H7 (cell line): ENCODE measurements around the gene UFM1. TPM values are rescaled to one million over a fixed set of nuclear protein-coding genes. Genes with fewer than 3 reads are reported as not detected.
"Not testable (repeated sequence)": the region's sequence is repeated elsewhere in the genome, so short reads cannot be mapped to it uniquely, and the experiment has no call there.

Experiments used
- DNase-seq: peaks from one replicate; pipeline ENCODE4 v3.0.0; 2012
- H3K27me3 ChIP-seq: 2 replicates; pipeline ENCODE4 v1.6.0; 2011; ENCODE audit warnings: mild to moderate bottlenecking, low read length; ENCODE audit not compliant: control insufficient read depth, insufficient read depth
- H3K36me3 ChIP-seq: replicated peaks from 2 replicates; pipeline ENCODE4 v1.5.1; 2011; ENCODE audit warnings: low read length; ENCODE audit not compliant: control insufficient read depth, insufficient read depth
- H3K4me3 ChIP-seq: 2 replicates; pipeline ENCODE4 v1.5.1; 2011; ENCODE audit warnings: low read depth, mild to moderate bottlenecking, control low read depth, low read length, moderate library complexity; ENCODE audit not compliant: insufficient read depth
- total RNA-seq: library from RNA; depleted of rRNA; stranded (reverse); fragments of >200 nt; shearing (Covaris generic); gene quantifications from 2 replicates; pipeline ENCODE4 v1.2.3, GENCODE V29; 2014; rRNA removed

Gene UFM1
- total RNA-seq = 24.8 and 39.6 TPM in 2 replicates

GRCh38 chr13:38349390-38350113, at the start of gene UFM1:
Gene UFM1 (plus strand): TSS chr13:38349851. CDS start chr13:38349920, 69 bp downstream.
- Histone ChIP-seq H3K36me3 (no peaks in the 10 kb centered on the region; the same call in 1 of the 2 replicates), H3K4me3 (peak within 1 kb of the TSS; percentile 96), H3K27me3 (no peaks in the 10 kb centered on the region)
- DNase-seq = peak; percentile 77

GRCh38 chr13:38301236-38301635, 48.4 kb upstream of the UFM1 start:
- no peak overlapping the region for H3K4me3 ChIP-seq
- DNase-seq = no peak

GRCh38 chr13:38303816-38304320, 45.8 kb upstream of the UFM1 start:
- H3K27me3 ChIP-seq = no peaks in the 10 kb centered on the region
- no peak overlapping the region for H3K4me3 ChIP-seq
- H3K36me3 ChIP-seq = no peaks in the 10 kb centered on the region
- DNase-seq = no peak

More at GRCh38 chr13:38301236-38301635, 48.4 kb upstream of the UFM1 start:
- Histone ChIP-seq H3K36me3 (no peaks in the 10 kb centered on the region), H3K27me3 (no peaks in the 10 kb centered on the region)

DNA sequence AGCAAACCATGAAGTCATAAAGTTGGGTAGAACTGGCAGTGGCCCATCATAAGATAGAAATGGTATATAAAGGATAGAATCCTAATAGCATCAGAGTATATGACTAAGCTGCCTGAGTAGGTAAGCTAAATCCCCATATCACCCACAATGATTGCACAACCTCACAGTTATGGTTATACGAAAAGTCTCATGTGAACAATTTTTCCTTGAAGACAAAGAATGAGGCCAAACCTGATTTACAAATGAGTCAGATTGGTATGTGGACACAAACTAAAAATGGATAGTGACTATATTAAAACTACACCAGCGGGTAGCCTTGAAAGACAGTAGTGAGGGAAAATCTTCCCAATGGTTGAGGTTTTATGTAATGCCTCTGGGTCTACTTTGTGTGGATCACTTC, 40.9 kb upstream of the UFM1 start:
- H3K4me3 ChIP-seq = no peak overlapping the region
- no peak for DNase-seq
- H3K27me3 ChIP-seq = no peaks in the 10 kb centered on the region
- H3K36me3 ChIP-seq = no peaks in the 10 kb centered on the region

DNA sequence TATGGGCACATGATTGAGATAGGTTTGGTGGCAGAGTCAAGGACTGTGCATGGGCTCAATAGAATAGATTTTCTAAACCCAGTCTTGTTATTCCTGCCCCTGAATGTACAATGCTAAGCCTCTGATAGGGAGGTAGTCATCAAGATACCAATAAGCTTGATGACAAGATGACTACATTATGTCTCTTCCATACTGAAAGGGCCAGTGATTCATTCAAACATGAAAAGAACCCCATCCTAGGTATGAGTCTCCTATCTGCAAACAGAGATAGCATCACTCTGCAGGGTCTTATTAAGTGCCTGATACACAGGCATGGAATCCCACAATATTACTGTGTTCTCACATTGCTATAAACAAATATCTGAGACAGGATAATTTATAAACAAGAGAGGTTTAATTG, 40.3 kb upstream of the UFM1 start:
- H3K36me3 ChIP-seq = no peaks in the 10 kb centered on the region
- no peak for DNase-seq

DNA sequence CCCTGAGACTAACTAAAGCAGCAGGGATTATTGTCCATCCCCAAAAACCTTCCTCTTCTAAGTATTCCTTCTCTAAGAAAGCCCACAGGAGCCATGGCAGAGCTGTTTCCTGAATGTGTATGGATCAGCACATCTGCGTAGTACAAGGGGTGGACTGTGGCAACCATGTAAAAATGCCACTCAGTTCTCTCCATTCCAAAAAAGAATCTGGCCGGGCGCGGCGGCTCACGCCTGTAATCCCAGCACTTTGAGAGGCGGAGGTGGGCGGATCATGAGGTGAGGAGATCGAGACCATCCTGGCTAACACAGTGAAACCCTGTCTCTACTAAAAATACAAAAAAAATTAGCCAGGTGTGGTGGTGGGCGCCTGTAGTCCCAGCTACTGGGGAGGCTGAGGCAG, 38.5 kb upstream of the UFM1 start:
- not testable (repeated sequence) for H3K4me3 ChIP-seq, H3K36me3 ChIP-seq, H3K27me3 ChIP-seq, DNase-seq

More for the DNA sequence above, 40.3 kb upstream of the UFM1 start:
- Histone ChIP-seq H3K4me3 (no peak overlapping the region), H3K27me3 (no peaks in the 10 kb centered on the region)

DNA sequence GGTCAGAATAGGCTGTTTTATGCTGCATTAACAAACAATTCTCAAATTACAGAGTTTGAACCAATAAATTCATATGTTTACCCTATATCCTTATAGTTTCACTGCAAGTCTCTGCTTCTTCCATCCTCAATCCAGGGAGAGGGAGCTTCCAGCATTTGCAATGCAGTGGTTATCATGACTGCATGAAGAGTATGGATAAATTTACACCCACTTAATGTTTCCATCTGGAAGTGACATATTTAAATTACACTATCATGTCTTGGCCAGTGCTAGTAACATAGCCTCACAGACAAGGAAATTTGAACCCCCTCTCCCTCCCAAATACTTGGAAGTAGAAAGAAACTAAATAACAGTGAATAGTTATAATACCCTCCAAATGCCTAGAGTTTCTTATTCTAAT, 33.5 kb upstream of the UFM1 start:
- DNase-seq = no peak
- Histone ChIP-seq H3K4me3 (no peak overlapping the region), H3K36me3 (no peaks in the 10 kb centered on the region), H3K27me3 (no peaks in the 10 kb centered on the region)

DNA sequence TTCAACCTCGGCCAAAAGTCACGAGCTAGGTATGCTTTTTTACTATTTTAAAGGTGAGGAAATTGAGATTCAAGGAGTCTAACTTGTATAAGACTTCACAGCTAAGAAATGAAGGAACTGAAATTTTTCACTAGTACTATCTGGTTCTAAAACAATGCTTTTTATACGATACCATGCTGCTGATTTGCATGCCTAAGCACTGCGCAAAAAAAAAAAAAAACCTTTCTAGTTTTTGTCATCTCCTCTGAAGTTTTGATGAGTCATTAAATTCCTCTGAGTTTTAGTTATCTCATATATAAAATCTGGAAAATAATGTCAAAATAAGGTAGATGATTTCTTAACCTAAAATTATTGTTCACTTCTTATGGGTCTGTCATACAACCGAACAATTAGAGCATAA, 28.0 kb upstream of the UFM1 start:
- no peaks in the 10 kb centered on the region for H3K36me3 ChIP-seq
- DNase-seq = no peak
- H3K27me3 ChIP-seq = no peaks in the 10 kb centered on the region
- H3K4me3 ChIP-seq = no peak overlapping the region

DNA sequence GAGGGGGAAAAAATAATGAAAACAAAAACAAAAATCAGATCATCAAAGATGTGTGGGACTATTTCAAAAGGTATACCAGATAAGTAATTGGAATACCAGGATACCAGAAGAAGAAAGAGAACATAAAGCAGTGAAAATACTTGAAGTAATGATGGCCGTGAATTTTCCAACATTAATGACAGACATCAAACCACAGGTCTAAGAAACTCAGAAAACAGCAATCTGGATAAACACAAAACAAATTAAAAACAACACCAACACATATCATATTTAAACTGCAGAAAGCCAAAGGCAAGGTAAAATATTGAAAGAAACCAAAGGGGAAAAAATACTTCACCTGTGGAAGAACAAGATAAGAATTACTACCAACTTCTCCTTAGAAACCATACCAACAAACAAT, 24.2 kb upstream of the UFM1 start:
- no peak for DNase-seq
- H3K27me3 ChIP-seq = no peaks in the 10 kb centered on the region
- no peaks in the 10 kb centered on the region for H3K36me3 ChIP-seq
- no peak overlapping the region for H3K4me3 ChIP-seq

DNA sequence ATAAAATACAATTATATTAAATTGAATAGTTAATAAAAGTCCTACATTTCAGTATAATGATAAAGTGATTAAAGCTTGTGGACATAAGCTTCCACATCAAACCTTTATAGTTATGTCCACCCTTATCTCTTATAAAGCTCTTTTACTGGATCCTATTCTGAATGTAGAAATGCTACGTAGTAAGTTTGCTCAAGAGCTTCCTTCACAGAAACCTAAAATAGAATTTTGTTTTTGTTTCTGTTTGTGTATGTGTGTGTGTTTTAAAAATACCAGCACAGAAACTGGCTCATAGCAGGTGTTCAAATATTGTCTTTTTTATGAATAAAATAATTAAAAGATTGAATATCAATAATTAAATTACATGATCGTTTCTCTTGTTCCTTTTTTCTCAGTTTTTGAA, 21.0 kb upstream of the UFM1 start:
- Histone ChIP-seq H3K4me3 (no peak overlapping the region), H3K27me3 (no peaks in the 10 kb centered on the region), H3K36me3 (no peaks in the 10 kb centered on the region)
- no peak for DNase-seq

DNA sequence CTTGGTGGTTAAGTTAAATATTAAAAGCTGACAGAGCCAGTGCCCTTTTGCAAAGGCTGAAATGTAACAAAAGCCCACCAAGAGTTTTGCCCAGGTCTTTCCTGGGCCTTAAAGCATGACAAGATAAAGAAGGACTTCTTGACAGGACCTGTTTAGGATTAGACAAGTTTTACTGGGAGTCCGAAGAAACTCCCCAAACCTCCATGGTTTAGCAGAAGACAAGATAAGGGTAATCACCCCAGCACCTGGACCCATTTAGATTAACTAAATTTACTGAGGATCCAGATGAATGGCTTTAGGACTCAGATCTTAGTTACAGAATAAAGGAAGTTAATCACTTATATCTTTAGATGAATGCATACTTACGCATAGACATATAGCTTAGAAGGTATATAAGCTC, 14.8 kb upstream of the UFM1 start:
- no peak overlapping the region for H3K4me3 ChIP-seq
- H3K27me3 ChIP-seq = no peaks in the 10 kb centered on the region
- H3K36me3 ChIP-seq = no peaks in the 10 kb centered on the region
- DNase-seq = no peak

DNA sequence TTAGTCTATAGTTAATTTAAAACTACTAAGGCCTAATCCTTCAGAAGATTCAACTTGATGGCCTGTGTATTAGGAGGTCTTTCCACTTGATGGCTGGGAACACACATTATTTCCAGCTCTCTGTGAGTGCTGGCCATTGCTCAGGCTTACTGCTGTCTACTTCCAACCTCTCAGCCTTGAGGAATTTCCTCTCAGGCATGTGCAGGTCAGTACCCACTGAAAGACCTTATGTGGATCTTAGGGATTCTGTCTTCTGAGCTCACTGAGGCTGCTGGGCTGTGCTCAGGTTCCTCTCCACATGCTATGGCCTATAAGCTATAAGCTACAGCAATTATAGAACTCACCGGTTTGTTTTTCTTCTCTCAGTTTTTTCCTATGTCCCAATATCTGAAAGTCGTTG, 11.6 kb upstream of the UFM1 start:
- DNase-seq = no peak
- H3K27me3 ChIP-seq = no peaks in the 10 kb centered on the region
- no peaks in the 10 kb centered on the region for H3K36me3 ChIP-seq
- H3K4me3 ChIP-seq = no peak overlapping the region

- no peaks in the 10 kb centered on the region for H3K27me3 ChIP-seq
- H3K4me3 ChIP-seq = no peak overlapping the region
- no peaks in the 10 kb centered on the region for H3K36me3 ChIP-seq
- DNase-seq = no peak
These were observed 9.0 kb upstream of the UFM1 start for GRCh38 chr13:38340624-38341023.

DNA sequence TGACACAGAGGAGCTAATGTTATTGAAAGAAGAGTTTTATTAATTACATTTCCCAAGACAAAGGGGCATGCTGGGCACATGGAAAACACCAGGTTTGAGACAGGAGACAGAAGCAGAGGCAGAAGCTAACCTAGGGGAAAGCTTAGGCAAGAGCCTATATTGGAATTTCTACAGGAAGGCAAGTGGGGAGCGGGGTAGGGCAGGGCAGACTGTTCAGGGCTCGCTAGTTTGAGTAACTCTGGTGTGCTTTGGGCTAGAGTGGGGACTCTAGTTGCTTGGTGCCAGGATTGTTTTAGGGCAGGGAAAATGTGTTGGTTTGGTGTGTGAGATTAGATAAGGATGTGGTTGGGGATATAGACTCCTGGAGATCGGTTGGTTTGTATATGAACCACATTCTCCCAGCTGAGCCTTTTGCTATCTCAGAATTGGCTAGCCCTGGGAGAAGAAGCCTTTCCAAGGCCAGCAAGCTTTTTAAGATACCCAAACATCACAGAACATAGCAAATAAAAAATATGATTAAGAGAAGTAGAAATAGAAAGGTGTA, 8.4 kb upstream of the UFM1 start:
- no peaks in the 10 kb centered on the region for H3K27me3 ChIP-seq
- no peak overlapping the region for H3K4me3 ChIP-seq
- no peaks in the 10 kb centered on the region for H3K36me3 ChIP-seq
- no peak for DNase-seq

DNA sequence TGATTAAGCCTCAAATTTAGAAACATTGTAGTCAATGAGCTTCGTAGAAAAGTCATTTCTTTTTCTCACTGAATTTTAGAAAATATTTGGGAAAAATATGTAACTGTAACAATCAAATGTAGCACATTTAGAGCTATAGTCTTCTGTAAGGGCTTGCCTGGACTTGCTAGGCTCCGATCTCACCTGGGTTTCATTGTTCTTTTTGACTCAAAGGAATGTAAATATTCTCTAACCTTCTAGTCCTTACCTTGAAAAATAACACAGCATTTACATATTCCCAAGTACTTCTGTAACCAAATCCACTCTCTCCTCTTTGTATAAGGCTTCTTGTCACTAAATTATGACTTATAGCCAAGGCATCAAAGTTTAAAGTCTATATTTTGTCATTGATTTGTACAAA, 2.9 kb upstream of the UFM1 start:
- DNase-seq = peak; percentile 5
- H3K4me3 ChIP-seq = no peak overlapping the region
- H3K36me3 ChIP-seq = no peaks in the 10 kb centered on the region
- no peaks in the 10 kb centered on the region for H3K27me3 ChIP-seq
